Activated T-cell treated with anti-CD3 and anti-CD28 coated beads, Interleukin-2, amount 50 U/mL, for 72 hours (primary cell): ENCODE measurements around the gene LHFPL6. TPM values are rescaled to one million over a fixed set of nuclear protein-coding genes. Genes with fewer than 3 reads are reported as not detected.
A peak's percentile ranks its signal among the peaks of the same experiment; 100 is the strongest.

ENCODE experiments used
- ATAC-seq, 2 donors: fragments of 150-1000 bp; cut with Tn5 transposase; replicated peaks in 1 of 2; 2 replicates each; pipeline ENCODE4 v1.10.0; 2021; ENCODE audit warnings: moderate library complexity in 2 of 2, mild to moderate bottlenecking in 1 of 2
- DNase-seq, 2 donors: peaks; one replicate each; pipeline ENCODE4 v3.0.0; 2021 to 2022; ENCODE audit warnings: mixed read lengths in 1 of 2
- H3K27ac Mint-ChIP-seq: one replicate; pipeline ENCODE4 v1.8.0; 2022; ENCODE audit warnings: mild to moderate bottlenecking, moderate library complexity, mixed read lengths
- H3K27me3 Mint-ChIP-seq: one replicate; pipeline ENCODE4 v1.8.0; 2022; ENCODE audit warnings: low read depth, mixed read lengths
- H3K36me3 Mint-ChIP-seq, 2 donors: one replicate each; pipeline ENCODE4 v1.8.0; 2022; ENCODE audit warnings: mixed read lengths in 2 of 2, mild to moderate bottlenecking in 1 of 2; ENCODE audit not compliant: insufficient read depth in 2 of 2
- H3K4me1 Mint-ChIP-seq: one replicate; pipeline ENCODE4 v1.8.0; 2022; ENCODE audit warnings: low read depth, mixed read lengths
- H3K4me3 Mint-ChIP-seq, 2 donors: one replicate each; pipeline ENCODE4 v1.8.0; 2022; ENCODE audit warnings: mild to moderate bottlenecking in 2 of 2, mixed read lengths in 2 of 2, moderate library complexity in 2 of 2
- H3K9me3 Mint-ChIP-seq, 2 donors: one replicate each; pipeline ENCODE4 v1.8.0; 2022; ENCODE audit warnings: mixed read lengths in 2 of 2
- total RNA-seq, 2 donors: library from RNA; stranded (reverse); gene quantifications; one replicate each; pipeline ENCODE4 v1.2.3, GENCODE V29; 2022

LHFPL6 gene
- total RNA-seq, 2 donors from 2014 or later: 1.7 to 2.5 TPM

GRCh38 chr13:39311619-39312018 is 291.4 kb downstream of the LHFPL6 start:
- Mint-ChIP-seq H3K36me3 (no peaks in the 10 kb centered on the region), H3K4me1 (peaks cover 9% of the 10 kb centered on the region), H3K4me3 (no peak overlapping the region), H3K9me3 (no peaks in the 10 kb centered on the region), H3K27ac (no peak overlapping the region), H3K27me3 (peaks cover 6% of the 10 kb centered on the region)
- ATAC-seq (no peak), DNase-seq (no peak)

GRCh38 chr13:39310961-39311360 is 292.0 kb downstream of the LHFPL6 start:
- H3K9me3 Mint-ChIP-seq: no peaks in the 10 kb centered on the region
- H3K4me1 Mint-ChIP-seq: peaks cover 10% of the 10 kb centered on the region
- DNase-seq (no peak), ATAC-seq (no peak)
- peaks cover 6% of the 10 kb centered on the region for H3K27me3 Mint-ChIP-seq
- H3K36me3 Mint-ChIP-seq: no peaks in the 10 kb centered on the region
- H3K27ac Mint-ChIP-seq: no peak overlapping the region
- H3K4me3 Mint-ChIP-seq: no peak overlapping the region

- Mint-ChIP-seq H3K36me3 (no peaks in the 10 kb centered on the region), H3K27me3 (peaks cover 6% of the 10 kb centered on the region), H3K27ac (no peak overlapping the region), H3K4me3 (peak overlapping the region in 1 of 2 donors; percentile 6), H3K4me1 (peaks cover 10% of the 10 kb centered on the region), H3K9me3 (no peaks in the 10 kb centered on the region)
- DNase-seq (peak; percentile 14 to 34), ATAC-seq (peak; percentile 72 to 93)
Measured at GRCh38 chr13:39306639-39307589, 296.1 kb downstream of the LHFPL6 start.

- Mint-ChIP-seq H3K27me3 (no peaks in the 10 kb centered on the region), H3K36me3 (no peaks in the 10 kb centered on the region), H3K4me1 (peaks cover 10% of the 10 kb centered on the region), H3K9me3 (no peaks in the 10 kb centered on the region), H3K27ac (no peak overlapping the region), H3K4me3 (no peak overlapping the region)
- ATAC-seq: no peak
- no peak for DNase-seq
Measured at GRCh38 chr13:39302820-39303219, 300.2 kb downstream of the LHFPL6 start.

- Mint-ChIP-seq H3K27ac (no peak overlapping the region), H3K27me3 (no peaks in the 10 kb centered on the region), H3K9me3 (peaks cover 2 to 7% of the 10 kb centered on the region in 2 donors), H3K4me1 (no peaks in the 10 kb centered on the region), H3K4me3 (no peak overlapping the region), H3K36me3 (peaks cover 2 to 5% of the 10 kb centered on the region in 2 donors)
- ATAC-seq (no peak), DNase-seq (no peak)
Measured at GRCh38 chr13:39298951-39299350, 304.0 kb downstream of the LHFPL6 start.

- ATAC-seq (no peak), DNase-seq (no peak)
- no peaks in the 10 kb centered on the region for H3K27me3 Mint-ChIP-seq
- H3K9me3 Mint-ChIP-seq: peaks cover 2 to 7% of the 10 kb centered on the region in 2 donors
- H3K36me3 Mint-ChIP-seq: peaks cover 2 to 5% of the 10 kb centered on the region in 2 donors
- no peaks in the 10 kb centered on the region for H3K4me1 Mint-ChIP-seq
- no peak overlapping the region for H3K4me3 Mint-ChIP-seq
- no peak overlapping the region for H3K27ac Mint-ChIP-seq
Measured at GRCh38 chr13:39297664-39298171, 305.3 kb downstream of the LHFPL6 start.

GRCh38 chr13:39297023-39297422 is 306.0 kb downstream of the LHFPL6 start:
- no peak for ATAC-seq
- H3K4me1 Mint-ChIP-seq: no peaks in the 10 kb centered on the region
- peaks cover 3 to 9% of the 10 kb centered on the region in 2 donors for H3K9me3 Mint-ChIP-seq
- H3K27me3 Mint-ChIP-seq: no peaks in the 10 kb centered on the region
- no peak overlapping the region for H3K4me3 Mint-ChIP-seq
- H3K27ac Mint-ChIP-seq: no peak overlapping the region
- H3K36me3 Mint-ChIP-seq: peaks cover 2 to 5% of the 10 kb centered on the region in 2 donors
- no peak for DNase-seq

- no peak for DNase-seq
- peaks cover 2 to 5% of the 10 kb centered on the region in 2 donors for H3K36me3 Mint-ChIP-seq
- peaks cover under 1% of the 10 kb centered on the region for H3K27me3 Mint-ChIP-seq
- peaks cover 3 to 9% of the 10 kb centered on the region in 2 donors for H3K9me3 Mint-ChIP-seq
- H3K4me3 Mint-ChIP-seq: no peak overlapping the region
- ATAC-seq: no peak
- H3K27ac Mint-ChIP-seq: no peak overlapping the region
- H3K4me1 Mint-ChIP-seq: no peaks in the 10 kb centered on the region
Measured at GRCh38 chr13:39296193-39296592, 306.8 kb downstream of the LHFPL6 start.

Other genes starting within 250 kb of the LHFPL6 start
- 10 to 100 TPM; 33.0 to 35.2 TPM for gene COG6, start 52.5 kb upstream of the LHFPL6 start, total RNA-seq